K562 (cell line): ENCODE data around the gene RRBP1. TPM values are rescaled to one million over a fixed set of nuclear protein-coding genes. Genes with fewer than 3 reads are reported as not detected.

ENCODE experiments used
- ATF7 ChIP-seq: fragments of 450-650 bp; IDR thresholded peaks from 2 replicates; pipeline ENCODE4 v1.7.1; 2014; ENCODE audit warnings: mild to moderate bottlenecking, moderate library complexity
- BHLHE40 ChIP-seq: IDR thresholded peaks from 2 replicates; pipeline ENCODE4 v1.6.1; 2011; ENCODE audit warnings: low read length, improper control_type of control experiment
- CBFB ChIP-seq: sonication (generic); formaldehyde crosslinking; IDR thresholded peaks from 2 replicates; pipeline ENCODE4 v1.4.0; 2020; ENCODE audit warnings: mild to moderate bottlenecking, missing genetic modification reagents
- CEBPG ChIP-seq, 3 experiments: fragments of 200-800 bp in 1 of 3; sonication (Bioruptor generic) in 1 of 3; sonication (generic) in 1 of 3; formaldehyde crosslinking in 1 of 3; IDR thresholded peaks in 2 of 3; conservative IDR thresholded peaks in 1 of 3; 2 replicates each; pipeline versions ENCODE4 v1.6.1 to v1.8.0; 2016 to 2022; ENCODE audit warnings: missing compliant biosample characterization in 2 of 3, missing genetic modification characterization in 2 of 3, mild to moderate bottlenecking in 1 of 3, missing genetic modification reagents in 1 of 3
- CHD2 ChIP-seq: IDR thresholded peaks from 2 replicates; pipeline ENCODE4 v1.6.1; 2011; ENCODE audit warnings: low read depth, low read length
- ELF2 ChIP-seq: fragments of 250-450 bp; sonication (Bioruptor Pico); IDR thresholded peaks from 2 replicates; pipeline ENCODE4 v1.5.0; 2021; ENCODE audit warnings: mild to moderate bottlenecking
- ETV1 ChIP-seq: fragments of 450-650 bp; conservative IDR thresholded peaks from 2 replicates; pipeline ENCODE4 v1.6.1; 2016; ENCODE audit warnings: missing genetic modification characterization, control low read depth, low read depth, missing compliant biosample characterization
- FOXM1 ChIP-seq, 2 experiments: fragments of 450-650 bp in 1 of 2; sonication (generic) in 1 of 2; formaldehyde crosslinking in 1 of 2; IDR thresholded peaks; 2 replicates each; pipeline versions ENCODE4 v1.6.1 to v1.9.0; 2017 to 2022; ENCODE audit warnings: low read depth in 2 of 2, mild to moderate bottlenecking in 2 of 2, missing genetic modification reagents in 1 of 2, moderate library complexity in 1 of 2
- GABPA ChIP-seq: fragments of 200-800 bp; sonication (Bioruptor generic); conservative IDR thresholded peaks from 2 replicates; pipeline ENCODE4 v1.6.1; 2016; ENCODE audit warnings: low read depth, missing genetic modification characterization, missing compliant biosample characterization
- IRF2 ChIP-seq: sonication (generic); formaldehyde crosslinking; IDR thresholded peaks from 2 replicates; pipeline ENCODE4 v1.8.1; 2022; ENCODE audit warnings: mild to moderate bottlenecking, missing genetic modification reagents
- KDM1A ChIP-seq, 2 experiments: fragments of 450-650 bp; IDR thresholded peaks; 2 replicates each; pipeline ENCODE4 v1.6.1; 2016; ENCODE audit warnings: mild to moderate bottlenecking in 2 of 2
- KLF6 ChIP-seq: fragments of 250-450 bp; sonication (Bioruptor Pico); IDR thresholded peaks from 2 replicates; pipeline ENCODE4 v1.4.0; 2020; ENCODE audit warnings: mild to moderate bottlenecking, moderate library complexity, borderline replicate concordance
- LEF1 ChIP-seq: fragments of 450-650 bp; IDR thresholded peaks from 2 replicates; pipeline ENCODE4 v1.6.1; 2016; ENCODE audit warnings: mild to moderate bottlenecking
- NFATC3 ChIP-seq: fragments of 450-650 bp; IDR thresholded peaks from 2 replicates; pipeline ENCODE4 v1.6.1; 2017; ENCODE audit warnings: mild to moderate bottlenecking
- NFXL1 ChIP-seq: fragments of 450-650 bp; formaldehyde crosslinking; IDR thresholded peaks from 2 replicates; pipeline ENCODE4 v1.4.0; 2021; ENCODE audit warnings: mild to moderate bottlenecking
- SIX5 ChIP-seq, 2 experiments: IDR thresholded peaks; 2 replicates each; pipeline ENCODE4 v1.6.1; 2011; ENCODE audit warnings: low read length in 2 of 2, borderline replicate concordance in 1 of 2, low read depth in 1 of 2, mild to moderate bottlenecking in 1 of 2, moderate library complexity in 1 of 2; ENCODE audit not compliant: insufficient read depth in 1 of 2
- SOX6 ChIP-seq: fragments of 450-650 bp; IDR thresholded peaks from 2 replicates; pipeline ENCODE4 v1.6.1; 2014; ENCODE audit warnings: mild to moderate bottlenecking
- TCF7 ChIP-seq: sonication (generic); IDR thresholded peaks from 2 replicates; pipeline ENCODE4 v1.6.1; 2016; ENCODE audit warnings: antibody characterized with exemption, borderline replicate concordance
- ZBTB17 ChIP-seq: fragments of 450-650 bp; formaldehyde crosslinking; IDR thresholded peaks from 2 replicates; pipeline ENCODE4 v1.4.0; 2020; ENCODE audit warnings: mild to moderate bottlenecking
- polyA plus RNA-seq, 8 experiments: library from polyadenylated mRNA; depleted of rRNA in 4 of 8; stranded (reverse) in 5 of 8; unstranded in 3 of 8; fragments of >200 nt; fragmentation: Nextera tagmentation in 2 of 8; fragmentation: Illumina TruSeq in 1 of 8; extraction: Ambion mirVana in 2 of 8; extraction: Trizol in 1 of 8; gene quantifications; 2 replicates each; pipeline versions ENCODE4 v1.2.1 to v1.2.3, GENCODE V29; 2011 to 2014; ENCODE audit warnings: inconsistent platforms in 1 of 8, missing spikeins in 1 of 8
- total RNA-seq, 7 experiments: library from RNA; depleted of rRNA in 6 of 7; stranded (reverse); fragments of >200 nt in 6 of 7; fragmentation: Illumina TruSeq in 2 of 7; extraction: Trizol in 2 of 7; gene quantifications; 2 replicates each; pipeline versions ENCODE4 v1.2.1 to v1.2.3, GENCODE V29; 2011 to 2021; ENCODE audit warnings: low replicate concordance in 1 of 7
- TF ChIP-seq, protein P1 (sequence below): fragments of 450-650 bp; IDR thresholded peaks from 2 replicates; pipeline ENCODE4 v1.7.0; 2016; ENCODE audit warnings: borderline replicate concordance
- TF ChIP-seq, protein P2 (sequence below), 2 experiments: fragments of 200-800 bp in 1 of 2; sonication (Bioruptor generic) in 1 of 2; sonication (generic) in 1 of 2; formaldehyde crosslinking in 1 of 2; IDR thresholded peaks in 1 of 2; conservative IDR thresholded peaks in 1 of 2; 2 replicates each; pipeline versions ENCODE4 v1.5.0 to v1.6.1; 2016 to 2020; ENCODE audit warnings: missing compliant biosample characterization in 1 of 2, missing genetic modification characterization in 1 of 2, missing genetic modification reagents in 1 of 2

RRBP1 gene
- total and polyA plus RNA-seq, 9 of the 15 experiments (the other 6 are each of a cell fraction or from before 2014, with no cell fraction given), result 0.84 to 32.0 (median 17.6) TPM

DNA sequence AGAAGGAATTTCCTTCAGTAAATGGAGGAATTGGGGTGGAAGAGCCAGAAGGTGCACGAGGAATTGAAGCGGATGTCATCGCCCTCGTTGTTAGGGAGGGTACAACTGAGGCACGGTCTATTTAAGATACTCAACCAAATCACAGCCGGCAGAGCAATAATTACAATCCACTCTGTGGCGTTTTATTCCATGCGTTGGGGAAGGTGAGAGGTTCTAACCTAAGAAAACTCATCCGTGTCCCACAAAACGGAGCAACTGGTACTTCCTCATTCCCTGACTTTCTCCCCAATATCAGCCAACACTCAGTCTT lies 802 bp upstream of the RRBP1 start (continued):
- TF ChIP-seq SIX5 (IDR thresholded peaks at IDR 0.05; ENCODE audit: borderline replicate concordance in 1 of 2, insufficient read depth in 1 of 2, low read depth in 1 of 2, low read length in 2 of 2), result no peak
- TF ChIP-seq NFATC3, result no peak
- TF ChIP-seq CBFB (CRISPR knock-in tag), result no peak
- no peak for TF ChIP-seq KLF6 (CRISPR knock-in tag)
- TF ChIP-seq IRF2 (CRISPR knock-in tag), result no peak
- TF ChIP-seq CEBPG (CRISPR knock-in tag; IDR thresholded peaks at IDR 0.05), result no peak
- peak in 1 of 2 experiments; percentile 25; a peak in 1 of 4 replicates for TF ChIP-seq CEBPG (tag; conservative IDR thresholded peaks at IDR 0.05 in 1 of 2, IDR thresholded peaks at IDR 0.05 in 1 of 2)
- TF ChIP-seq SOX6, result no peak
- peak; percentile 94 for TF ChIP-seq TCF7
- TF ChIP-seq KDM1A (IDR thresholded peaks at IDR 0.05), result peak in 1 of 2 experiments; percentile 14; a peak in 1 of 4 replicates
- TF ChIP-seq BHLHE40, result no peak
- TF ChIP-seq CHD2, result no peak
- TF ChIP-seq ELF2 (CRISPR knock-in tag), result no peak
- TF ChIP-seq, protein P1, sequence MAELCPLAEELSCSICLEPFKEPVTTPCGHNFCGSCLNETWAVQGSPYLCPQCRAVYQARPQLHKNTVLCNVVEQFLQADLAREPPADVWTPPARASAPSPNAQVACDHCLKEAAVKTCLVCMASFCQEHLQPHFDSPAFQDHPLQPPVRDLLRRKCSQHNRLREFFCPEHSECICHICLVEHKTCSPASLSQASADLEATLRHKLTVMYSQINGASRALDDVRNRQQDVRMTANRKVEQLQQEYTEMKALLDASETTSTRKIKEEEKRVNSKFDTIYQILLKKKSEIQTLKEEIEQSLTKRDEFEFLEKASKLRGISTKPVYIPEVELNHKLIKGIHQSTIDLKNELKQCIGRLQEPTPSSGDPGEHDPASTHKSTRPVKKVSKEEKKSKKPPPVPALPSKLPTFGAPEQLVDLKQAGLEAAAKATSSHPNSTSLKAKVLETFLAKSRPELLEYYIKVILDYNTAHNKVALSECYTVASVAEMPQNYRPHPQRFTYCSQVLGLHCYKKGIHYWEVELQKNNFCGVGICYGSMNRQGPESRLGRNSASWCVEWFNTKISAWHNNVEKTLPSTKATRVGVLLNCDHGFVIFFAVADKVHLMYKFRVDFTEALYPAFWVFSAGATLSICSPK, result no peak
- peak; percentile 12; the same call in 1 of the 2 replicates for TF ChIP-seq GABPA
- no peak for TF ChIP-seq ETV1 (tag)
- no peak for TF ChIP-seq ZBTB17
- 0 out of 2 replicates have a peak, but pooled peaks have one; percentile 6 for TF ChIP-seq FOXM1 (IDR thresholded peaks at IDR 0.05; ENCODE audit: low read depth)
- no peak for TF ChIP-seq FOXM1 (CRISPR knock-in tag; IDR thresholded peaks at IDR 0.05; ENCODE audit: low read depth)
- TF ChIP-seq NFXL1 (CRISPR knock-in tag), result no peak
- 0 out of 2 replicates have a peak, but pooled peaks have one; percentile 95 for TF ChIP-seq LEF1
- no peak for TF ChIP-seq ATF7
- TF ChIP-seq, protein P2, sequence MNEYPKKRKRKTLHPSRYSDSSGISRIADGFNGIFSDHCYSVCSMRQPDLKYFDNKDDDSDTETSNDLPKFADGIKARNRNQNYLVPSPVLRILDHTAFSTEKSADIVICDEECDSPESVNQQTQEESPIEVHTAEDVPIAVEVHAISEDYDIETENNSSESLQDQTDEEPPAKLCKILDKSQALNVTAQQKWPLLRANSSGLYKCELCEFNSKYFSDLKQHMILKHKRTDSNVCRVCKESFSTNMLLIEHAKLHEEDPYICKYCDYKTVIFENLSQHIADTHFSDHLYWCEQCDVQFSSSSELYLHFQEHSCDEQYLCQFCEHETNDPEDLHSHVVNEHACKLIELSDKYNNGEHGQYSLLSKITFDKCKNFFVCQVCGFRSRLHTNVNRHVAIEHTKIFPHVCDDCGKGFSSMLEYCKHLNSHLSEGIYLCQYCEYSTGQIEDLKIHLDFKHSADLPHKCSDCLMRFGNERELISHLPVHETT (CRISPR knock-in tag; conservative IDR thresholded peaks at IDR 0.05 in 1 of 2, IDR thresholded peaks at IDR 0.05 in 1 of 2), result no peak
